ENCODE data around the gene NTSR2.
"Not testable (repeated sequence)": the region's sequence is repeated elsewhere in the genome, so short reads cannot be mapped to it uniquely, and the experiment has no call there.

The NTSR2 gene

GRCh38 chr2:11679486-11680181 lies 9.6 kb upstream of the NTSR2 start:
- no peak for DNase-seq (ENCODE audit: low read depth in 2 of 2, low spot score in 1 of 2)

DNA sequence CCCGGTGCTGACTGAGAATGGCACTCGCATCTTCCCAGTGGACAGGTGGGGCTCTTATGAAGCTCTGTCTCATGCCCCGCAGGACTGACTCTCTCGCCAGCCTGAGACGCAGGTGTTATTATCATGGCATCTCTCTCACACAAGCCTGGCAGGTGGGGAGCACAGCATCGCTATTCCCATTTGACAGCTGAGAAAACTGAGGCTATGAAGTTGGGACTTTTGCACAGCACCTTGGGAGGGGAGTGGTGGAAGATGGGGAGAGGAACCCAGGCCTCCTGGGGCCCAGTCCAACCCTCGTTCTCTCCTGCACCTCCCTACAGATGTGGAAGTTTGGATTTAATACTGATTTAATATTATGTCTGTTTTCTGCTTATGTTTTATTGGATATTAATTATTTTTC lies 9.0 kb upstream of the NTSR2 start:
- no peak for DNase-seq (ENCODE audit: low read depth in 2 of 2, low spot score in 1 of 2)

GRCh38 chr2:11678306-11678960 lies 8.4 kb upstream of the NTSR2 start:
- DNase-seq (ENCODE audit: low read depth in 2 of 2, low spot score in 1 of 2) = no peak

GRCh38 chr2:11677136-11678055 lies 7.4 kb upstream of the NTSR2 start:
- DNase-seq (ENCODE audit: low read depth in 2 of 2, low spot score in 1 of 2) = no peak

DNA sequence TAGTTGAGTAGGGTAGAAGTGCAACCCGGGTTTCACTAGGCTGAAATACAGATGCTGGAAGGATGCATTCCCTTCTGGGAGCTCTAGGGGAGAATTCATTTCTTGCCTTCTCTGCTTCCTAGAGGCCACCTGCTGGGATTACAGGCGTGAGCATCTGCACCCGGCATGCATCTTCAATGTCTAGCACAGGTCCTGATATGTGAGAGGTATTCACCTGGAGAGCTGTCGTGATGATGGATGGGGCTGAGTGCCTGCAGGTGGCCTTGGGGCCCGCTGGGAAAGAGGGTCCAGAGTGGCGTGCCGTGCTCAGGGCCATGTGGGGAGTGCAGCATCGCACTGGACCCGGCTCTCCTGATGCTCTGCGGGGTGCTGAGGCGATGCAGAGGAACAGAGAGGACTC lies 6.6 kb upstream of the NTSR2 start:
- DNase-seq (ENCODE audit: low read depth in 2 of 2, low spot score in 1 of 2) = no peak

- no peak for DNase-seq (ENCODE audit: low read depth in 2 of 2, low spot score in 1 of 2)
Measured at GRCh38 chr2:11675423-11676112, 5.6 kb upstream of the NTSR2 start.

DNA sequence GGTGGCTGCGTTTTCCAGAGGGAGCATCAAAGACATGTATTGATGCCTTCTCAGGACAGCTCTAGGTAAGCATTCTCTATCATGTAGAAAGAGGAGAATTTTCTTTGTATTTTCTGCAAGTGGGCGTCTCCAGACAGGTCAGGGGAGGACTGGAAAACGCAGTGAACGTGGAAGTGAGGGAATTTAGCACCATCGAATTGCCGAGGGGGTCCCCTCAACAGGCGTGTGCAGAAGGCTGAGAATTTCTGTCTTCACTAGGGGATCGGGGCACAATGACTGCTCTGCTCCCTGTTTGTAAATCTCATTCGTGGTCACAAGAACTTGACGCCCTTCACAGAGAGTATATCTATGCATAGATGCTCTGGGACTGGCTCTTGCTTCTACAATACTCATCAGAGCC lies 5.0 kb upstream of the NTSR2 start:
- no peak for DNase-seq (ENCODE audit: low read depth in 2 of 2, low spot score in 1 of 2)

GRCh38 chr2:11672407-11672806 lies 2.4 kb upstream of the NTSR2 start:
- DNase-seq (ENCODE audit: low read depth in 2 of 2, low spot score in 1 of 2) = no peak

DNA sequence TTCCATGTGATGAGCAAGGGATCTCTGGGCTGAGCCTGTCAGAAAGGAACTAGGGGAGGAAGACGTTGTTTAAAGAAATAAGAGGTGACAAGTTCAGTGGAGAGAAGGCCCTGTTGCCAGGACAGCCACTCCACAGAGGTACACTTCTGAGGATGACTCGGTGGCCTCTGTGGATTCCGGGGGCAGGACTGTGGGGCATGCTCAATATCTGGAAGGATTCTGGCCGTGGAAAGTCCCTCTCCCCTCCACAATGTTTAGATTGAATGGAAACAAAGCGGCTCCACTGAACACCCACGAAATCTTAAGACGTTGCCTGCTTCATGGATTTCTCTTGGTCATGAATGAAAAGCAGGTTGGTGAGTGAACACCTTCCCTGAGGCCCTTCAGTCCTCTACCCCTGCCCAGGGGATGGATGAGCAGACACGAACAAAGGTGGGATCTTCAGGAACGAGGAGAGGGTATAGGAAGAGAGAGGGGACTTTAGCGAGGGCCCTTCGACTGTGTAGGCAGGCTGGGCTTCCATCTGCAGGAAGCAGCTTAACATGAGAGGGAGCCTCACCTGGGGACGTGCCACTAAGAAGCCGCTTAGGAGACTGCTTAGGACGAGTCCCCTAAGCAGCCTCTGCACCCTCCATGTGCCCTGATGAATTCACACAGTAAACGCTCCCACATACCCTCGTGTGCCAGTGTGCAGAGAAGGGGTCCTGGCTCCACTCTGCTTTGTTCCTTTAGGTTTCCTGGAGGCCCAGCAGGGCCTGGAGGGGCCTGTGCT lies 1.9 kb downstream of the NTSR2 start:
- DNase-seq (ENCODE audit: low read depth in 2 of 2, low spot score in 1 of 2) = no peak

GRCh38 chr2:11667194-11667593 lies 2.8 kb downstream of the NTSR2 start:
- DNase-seq (ENCODE audit: low read depth in 2 of 2, low spot score in 1 of 2) = no peak

DNA sequence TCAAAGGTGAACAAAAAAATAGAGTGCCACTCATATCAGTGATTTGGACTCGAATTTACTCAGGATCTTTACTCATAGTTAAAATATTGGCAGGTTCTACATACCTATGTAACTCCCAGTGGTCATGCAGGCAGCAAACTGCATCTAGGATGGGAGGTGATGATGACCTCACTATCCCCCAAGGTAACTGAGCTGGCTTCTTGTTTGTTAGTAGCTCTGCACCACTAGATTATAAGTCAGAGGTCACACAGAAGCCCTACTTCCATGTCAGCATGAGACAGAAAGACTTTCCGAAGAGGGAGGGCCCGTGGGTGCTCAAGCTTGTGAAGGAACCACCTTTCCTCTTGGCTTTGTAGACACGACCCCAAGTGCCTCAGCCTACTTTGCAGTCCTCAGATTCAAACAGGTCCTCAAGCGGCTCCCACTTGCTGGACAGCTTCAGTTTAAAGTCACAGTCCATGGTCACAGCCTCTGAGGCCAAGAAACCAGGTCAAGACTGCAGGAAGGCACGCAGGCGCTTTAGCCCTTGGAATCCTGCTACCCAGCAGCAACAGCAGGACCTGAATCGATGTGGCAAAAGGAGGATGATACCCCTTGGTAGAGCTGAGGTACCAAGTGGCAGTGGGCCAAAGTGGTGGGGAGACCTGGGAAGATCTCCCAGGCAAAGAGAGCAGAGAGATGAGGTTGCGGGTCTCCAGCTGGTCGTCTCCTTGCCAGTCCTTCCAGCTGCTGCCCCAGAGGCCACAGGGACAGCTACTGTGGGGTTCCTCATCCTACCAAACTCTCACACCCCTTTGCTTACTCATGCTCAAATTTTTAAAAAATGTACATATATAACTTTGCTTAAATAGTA lies 4.3 kb downstream of the NTSR2 start:
- no peak for DNase-seq (ENCODE audit: low read depth in 2 of 2, low spot score in 1 of 2)

GRCh38 chr2:11665028-11665427 lies 5.0 kb downstream of the NTSR2 start:
- no peak for DNase-seq (ENCODE audit: low read depth in 2 of 2, low spot score in 1 of 2)

- no peak for DNase-seq (ENCODE audit: low read depth in 2 of 2, low spot score in 1 of 2)
Measured at GRCh38 chr2:11663427-11663826, 6.6 kb downstream of the NTSR2 start.

GRCh38 chr2:11662882-11663281 lies 7.1 kb downstream of the NTSR2 start:
- DNase-seq (ENCODE audit: low read depth in 2 of 2, low spot score in 1 of 2) = no peak

GRCh38 chr2:11661891-11662435 lies 8.0 kb downstream of the NTSR2 start:
- DNase-seq (ENCODE audit: low read depth in 2 of 2, low spot score in 1 of 2) = no peak

DNA sequence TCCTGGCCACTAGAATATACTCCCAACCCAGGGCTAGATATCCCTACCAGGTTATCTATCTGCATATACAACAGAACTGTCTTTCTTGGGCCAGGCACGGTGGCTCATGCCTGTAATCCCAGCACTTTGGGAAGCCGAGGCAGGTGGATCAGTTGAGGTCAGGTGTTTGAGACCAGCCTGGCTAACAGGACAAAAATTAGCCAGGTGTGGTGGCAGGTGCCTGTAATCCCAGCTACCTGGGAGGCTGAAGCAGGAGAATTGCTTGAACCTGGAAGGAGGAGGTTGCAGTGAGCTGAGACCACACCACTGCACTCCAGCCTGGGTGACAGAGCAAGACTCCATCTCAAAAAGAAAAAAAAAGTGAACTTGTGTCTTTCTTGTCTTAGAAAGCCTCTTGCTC lies 9.6 kb downstream of the NTSR2 start:
- not testable (repeated sequence) for DNase-seq (ENCODE audit: low read depth in 2 of 2, low spot score in 1 of 2)

DNA sequence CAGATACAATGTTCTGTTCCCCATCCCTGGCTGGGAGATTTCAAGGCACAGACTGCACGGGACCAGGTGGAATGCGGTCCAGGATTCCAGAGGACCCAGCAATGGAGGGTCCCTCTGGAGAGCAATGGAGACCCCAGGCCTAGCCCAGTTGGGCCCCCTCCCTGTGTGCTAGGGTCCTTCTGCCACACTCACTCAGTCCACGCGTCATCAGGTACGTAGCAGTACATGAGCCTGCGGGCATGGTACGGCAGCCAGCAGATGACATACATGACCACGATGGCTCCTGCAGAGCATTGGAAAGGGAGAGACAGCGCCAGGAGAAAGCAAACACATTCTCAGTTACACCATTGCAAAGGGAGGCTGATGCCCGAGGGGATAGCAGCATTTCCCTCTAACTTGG lies 10.1 kb downstream of the NTSR2 start:
- DNase-seq (ENCODE audit: low read depth in 2 of 2, low spot score in 1 of 2) = no peak

DNA sequence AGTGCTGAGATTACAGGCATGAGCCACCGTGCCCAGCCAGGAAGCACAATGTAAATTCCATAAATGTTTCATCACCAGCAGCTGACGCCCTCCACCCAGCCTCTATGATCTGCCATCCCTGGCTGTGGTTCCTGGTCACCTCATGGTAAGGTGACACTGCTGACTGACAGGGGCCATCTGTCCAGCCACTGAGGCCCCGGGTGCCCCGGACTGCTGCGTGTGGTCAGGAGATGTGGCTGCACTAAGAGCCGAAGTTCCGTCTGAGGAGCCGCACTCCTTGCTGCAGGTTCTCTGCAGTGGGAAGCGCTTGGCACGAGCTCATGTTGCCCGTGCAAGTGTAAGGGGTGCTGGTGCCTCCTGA lies 10.9 kb downstream of the NTSR2 start:
- no peak for DNase-seq (ENCODE audit: low read depth in 2 of 2, low spot score in 1 of 2)

Measured in stimulated activated CD8-positive, alpha-beta memory T cell treated with anti-CD3 and anti-CD28 coated beads, Interleukin-4, amount 100 ng/mL, for 4 hours (primary cell).